Lung (tissue), 12 donors: Measurements from ENCODE around the gene CUL7. TPM values are rescaled to one million over a fixed set of nuclear protein-coding genes. Genes with fewer than 3 reads are reported as not detected.
A peak's percentile ranks its signal among the peaks of the same experiment; 100 is the strongest.

ENCODE experiments used
- ATAC-seq: fragments of 200-7000 bp; cut with Tn5 transposase; one replicate; pipeline ENCODE4 v1.9.1; 2020; ENCODE audit warnings: moderate number of reproducible peaks; ENCODE audit not compliant: insufficient read depth, low FRiP score
- DNase-seq, 3 donors: peaks; one replicate each; pipeline ENCODE4 v3.0.0-alpha.2; 2013 to 2017
- H3K27ac ChIP-seq, 2 donors: one replicate each; pipeline ENCODE4 v1.5.1; 2013; ENCODE audit warnings: mild to moderate bottlenecking in 2 of 2, moderate library complexity in 2 of 2, control low read depth in 1 of 2, inconsistent platforms in 1 of 2, low read depth in 1 of 2, low read length in 1 of 2
- H3K27me3 ChIP-seq, 3 donors: one replicate each; pipeline ENCODE4 v1.5.1; 2013; ENCODE audit warnings: low read length in 2 of 3; ENCODE audit not compliant: control insufficient read depth in 3 of 3, insufficient read depth in 3 of 3
- H3K36me3 ChIP-seq, 4 donors: one replicate each; pipeline ENCODE4 v1.5.1; 2013; ENCODE audit warnings: low read length in 4 of 4, mild to moderate bottlenecking in 1 of 4, moderate library complexity in 1 of 4; ENCODE audit not compliant: control insufficient read depth in 4 of 4, insufficient read depth in 4 of 4
- H3K4me1 ChIP-seq, 5 donors: one replicate each; pipeline ENCODE4 v1.5.1; 2013; ENCODE audit warnings: low read length in 5 of 5, mild to moderate bottlenecking in 2 of 5, moderate library complexity in 1 of 5; ENCODE audit not compliant: control insufficient read depth in 5 of 5, insufficient read depth in 5 of 5
- H3K4me3 ChIP-seq: one replicate; pipeline ENCODE4 v1.5.1; 2013; ENCODE audit warnings: mild to moderate bottlenecking, control low read depth, moderate library complexity
- H3K9ac ChIP-seq, 2 donors: one replicate each; pipeline ENCODE4 v1.5.1; 2013; ENCODE audit warnings: low read length in 2 of 2, control low read depth in 1 of 2; ENCODE audit not compliant: insufficient read depth in 1 of 2
- H3K9me3 ChIP-seq, 4 donors: one replicate each; pipeline ENCODE4 v1.5.1; 2013; ENCODE audit warnings: low read length in 3 of 4, mild to moderate bottlenecking in 1 of 4, moderate library complexity in 1 of 4; ENCODE audit not compliant: control insufficient read depth in 4 of 4, insufficient read depth in 3 of 4
- CTCF ChIP-seq: IDR thresholded peaks from 2 replicates; pipeline ENCODE4 v1.5.1; 2012; ENCODE audit warnings: mild to moderate bottlenecking; ENCODE audit errors: control extremely low read depth, extremely low read depth
- WGBS, 2 donors: extraction: QIAGEN DNeasy Blood & Tissue Kit; methylation state at CpG; one replicate each; pipeline ENCODE4 v1.1.7; 2013; 5-methylcytosine and 5-hydroxymethylcytosine counted together
- polyA plus RNA-seq, 2 donors: library from polyadenylated mRNA; stranded (reverse); fragments of 200-250 nt; gene quantifications; one replicate each; pipeline ENCODE4 v1.2.1, GENCODE V29; 2013
- total RNA-seq, 2 donors: library from RNA; depleted of rRNA in 1 of 2; stranded (reverse); fragments of >200 nt in 1 of 2; gene quantifications; one replicate each; pipeline ENCODE4 v1.2.1, GENCODE V29; 2014 to 2021
- donor health status: control.
- donor health status: control.
- donor health status: Bipolar disorder and iron deficiency.
- donor health status: healthy.
- donor health status: DM: yes; HTN: yes; CAD: no.

CUL7 gene
- total and polyA plus RNA-seq, 4 donors: 8.2 to 23.6 (median 15.2) TPM

GRCh38 chr6:43060034-43060754, 6.5 kb upstream of the CUL7 start:
- 12 to 14% methylated on average over 14 to 15 of the region's 15 CpGs for WGBS, 2 donors
- no peak for TF ChIP-seq CTCF
- peaks cover 0 to 23% (median 20%) of the 10 kb centered on the region in 4 donors for H3K36me3 ChIP-seq
- DNase-seq: peak in 2 of 3 donors; percentile 20 to 30
- ATAC-seq: peak; percentile 2
- H3K27ac ChIP-seq: peak overlapping the region; percentile 80 to 95
- H3K9ac ChIP-seq: peak overlapping the region; percentile 51 to 98
- H3K4me1 ChIP-seq: peaks cover 4 to 20% (median 12%) of the 10 kb centered on the region in 5 donors
- H3K27me3 ChIP-seq: no peaks in the 10 kb centered on the region
- H3K9me3 ChIP-seq: no peaks in the 10 kb centered on the region
- H3K4me3 ChIP-seq: peak overlapping the region; percentile 62

GRCh38 chr6:43059168-43060033, 5.8 kb upstream of the CUL7 start, which contains the start of the genes KLC4 and MRPL2:
TSS of gene KLC4 (plus strand) at chr6:43059631. CDS start at chr6:43061336, 1,705 bp downstream.
TSS of gene MRPL2 (minus strand) at chr6:43059434. CDS start at chr6:43059381, 53 bp downstream.
- peaks cover 4 to 20% (median 12%) of the 10 kb centered on the region in 5 donors for H3K4me1 ChIP-seq
- H3K4me3 ChIP-seq: peak within 1 kb of the TSS; percentile 75
- no peaks in the 10 kb centered on the region for H3K27me3 ChIP-seq
- ATAC-seq: peak; percentile 97
- H3K9ac ChIP-seq: peak within 1 kb of the TSS; percentile 77 to 98
- WGBS, 2 donors: 0% methylated on average over 64 of the region's 64 CpGs
- no peaks in the 10 kb centered on the region for H3K9me3 ChIP-seq
- peak; percentile 99 for DNase-seq
- no peak for TF ChIP-seq CTCF
- peak within 1 kb of the TSS; percentile 90 to 95 for H3K27ac ChIP-seq
- H3K36me3 ChIP-seq: peaks cover 0 to 25% (median 18%) of the 10 kb centered on the region in 4 donors

GRCh38 chr6:43058531-43058930, 4.9 kb upstream of the CUL7 start:
- DNase-seq (no peak), ATAC-seq (no peak)
- no peak for TF ChIP-seq CTCF
- H3K27ac ChIP-seq: peak overlapping the region in 1 of 2 donors; percentile 86
- H3K9ac ChIP-seq: peak overlapping the region; percentile 77 to 78
- peaks cover 4 to 25% (median 12%) of the 10 kb centered on the region in 5 donors for H3K4me1 ChIP-seq
- no peaks in the 10 kb centered on the region for H3K9me3 ChIP-seq
- 81 to 85% methylated on average over 1 of the region's 1 CpG for WGBS, 2 donors
- H3K4me3 ChIP-seq: peak overlapping the region; percentile 75
- H3K27me3 ChIP-seq: no peaks in the 10 kb centered on the region
- H3K36me3 ChIP-seq: peaks cover 0 to 21% (median 17%) of the 10 kb centered on the region in 4 donors
